Stimulated activated CD8-positive, alpha-beta memory T cell treated with anti-CD3 and anti-CD28 coated beads, Interleukin-12 subunit alpha, Interleukin-12 subunit beta, amount 100 ng/mL, for 24 hours (primary cell): Measurements from ENCODE around the gene LIN7A.
A peak's percentile ranks its signal among the peaks of the same experiment; 100 is the strongest.
"Not testable (repeated sequence)": the region's sequence is repeated elsewhere in the genome, so short reads cannot be mapped to it uniquely, and the experiment has no call there.

ENCODE experiments used
- DNase-seq: peaks from one replicate; pipeline ENCODE4 v3.0.0-alpha.2; 2020; ENCODE audit errors: extremely low read depth

LIN7A gene

DNA sequence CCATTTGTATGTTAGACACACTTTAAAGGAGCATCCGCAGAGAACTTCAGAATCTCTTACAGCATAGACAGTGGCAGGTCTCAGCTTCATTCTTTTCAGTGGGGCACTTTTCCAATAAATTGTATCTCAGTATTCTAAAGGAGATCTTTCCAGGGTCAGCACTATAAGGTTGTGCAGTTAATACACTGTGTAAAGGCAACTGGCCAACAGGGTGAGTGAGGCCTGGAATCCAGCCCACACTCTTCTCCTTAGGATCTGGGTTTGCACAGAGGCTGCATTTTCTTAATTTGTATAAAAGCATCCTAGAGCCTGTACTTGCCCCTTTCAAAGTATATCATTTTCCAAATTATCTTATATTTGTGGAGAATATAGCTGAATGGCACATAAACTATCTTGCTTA, 126.9 kb downstream of the LIN7A start:
- no peak for DNase-seq

DNA sequence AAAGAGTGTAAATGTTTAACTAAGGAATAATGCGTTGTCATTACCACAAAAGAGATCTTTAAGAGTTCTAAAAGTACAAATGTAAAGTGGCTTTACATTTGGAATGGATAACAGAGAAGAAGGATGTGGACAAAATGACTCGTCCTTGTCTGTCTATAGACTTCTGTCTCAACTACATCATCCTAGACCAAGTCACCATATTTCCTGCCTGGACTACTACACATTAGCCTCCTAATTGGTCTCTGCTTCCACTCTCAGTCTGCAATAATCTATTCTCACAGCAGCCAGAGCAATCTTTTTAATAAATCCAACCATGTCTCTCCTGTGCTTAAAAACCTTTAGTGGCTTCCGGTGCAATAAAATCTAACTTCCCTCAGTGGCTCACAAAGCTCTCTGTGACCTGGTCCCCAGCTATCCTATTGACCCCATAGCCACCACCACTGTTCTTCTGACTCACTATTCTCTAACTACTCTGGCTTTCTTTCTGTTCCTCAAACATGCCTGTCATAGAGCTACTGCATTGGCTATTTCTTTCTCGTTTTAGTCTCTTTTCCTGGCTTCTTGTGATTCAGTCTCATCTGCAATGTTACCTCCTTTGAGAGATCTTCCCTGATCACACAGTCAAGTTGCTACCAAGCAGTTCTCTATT, 130.0 kb downstream of the LIN7A start:
- no peak for DNase-seq

- DNase-seq: no peak
Measured at GRCh38 chr12:80805106-80805505, 132.6 kb downstream of the LIN7A start.

- DNase-seq: no peak
Measured at GRCh38 chr12:80802652-80803400, 134.9 kb downstream of the LIN7A start.

- no peak for DNase-seq
Measured at GRCh38 chr12:80798281-80798680, 139.5 kb downstream of the LIN7A start.

GRCh38 chr12:80794551-80794950, 143.2 kb downstream of the LIN7A start:
- DNase-seq: no peak

GRCh38 chr12:80792861-80793260, 144.9 kb downstream of the LIN7A start:
- DNase-seq: no peak

- no peak for DNase-seq
Measured at GRCh38 chr12:80791863-80792262, 145.9 kb downstream of the LIN7A start.

- DNase-seq: not testable (repeated sequence)
Measured at GRCh38 chr12:80788407-80788806, 149.3 kb downstream of the LIN7A start.

DNA sequence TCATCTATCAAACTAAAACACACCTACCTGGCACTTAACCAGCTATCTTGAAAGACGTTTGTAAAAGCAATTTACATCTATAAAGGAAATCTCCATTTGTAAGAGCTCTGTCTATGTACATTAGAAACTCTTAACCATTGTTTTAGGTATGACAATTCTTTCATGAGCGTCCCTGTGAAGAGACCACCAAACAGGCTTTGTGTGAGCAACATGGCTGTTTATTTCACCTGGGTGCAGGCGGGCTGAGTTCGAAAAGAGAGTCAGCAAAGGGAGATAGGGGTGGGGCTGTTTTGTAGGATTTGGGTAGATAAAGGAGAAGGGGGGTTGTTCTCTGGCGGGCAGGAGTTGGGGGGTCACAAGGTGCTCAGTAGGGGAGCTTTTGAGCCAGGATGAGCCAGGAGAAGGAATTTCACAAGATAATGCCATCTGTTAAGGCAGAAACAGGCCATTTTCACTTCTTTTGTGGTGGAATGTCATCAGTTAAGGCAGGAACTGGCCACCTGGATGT, 154.7 kb downstream of the LIN7A start:
- DNase-seq: not testable (repeated sequence)

GRCh38 chr12:80781313-80781712, 156.4 kb downstream of the LIN7A start:
- no peak for DNase-seq

GRCh38 chr12:80780746-80781145, 157.0 kb downstream of the LIN7A start:
- DNase-seq: no peak

DNA sequence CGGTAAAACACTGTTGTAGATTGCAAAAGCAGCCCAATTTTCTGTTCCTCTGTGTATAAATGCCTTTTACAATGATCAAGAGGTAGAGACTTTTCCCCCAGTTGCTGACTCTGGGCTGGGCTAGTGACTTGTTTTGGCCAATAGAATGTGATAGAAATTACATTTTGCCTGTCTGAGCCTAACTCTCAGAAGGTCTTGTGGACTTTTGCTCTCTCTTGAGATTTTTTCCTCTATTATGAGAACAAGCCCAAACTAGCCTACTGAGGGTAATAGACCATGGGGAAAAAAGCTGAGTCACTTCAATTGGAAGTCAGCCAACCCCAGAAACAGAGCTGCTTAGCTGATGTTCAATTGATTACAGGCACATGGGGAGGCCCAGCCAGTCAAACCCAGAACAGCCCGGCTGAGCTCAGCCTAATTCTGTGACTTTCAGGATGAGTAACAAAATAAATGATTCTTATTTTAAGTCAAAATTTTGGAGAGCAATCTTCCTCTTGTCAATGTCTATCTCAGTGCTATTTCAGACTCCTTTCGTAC, 159.7 kb downstream of the LIN7A start:
- peak; percentile 1 for DNase-seq

GRCh38 chr12:80777587-80777986, 160.1 kb downstream of the LIN7A start:
- DNase-seq: no peak

DNA sequence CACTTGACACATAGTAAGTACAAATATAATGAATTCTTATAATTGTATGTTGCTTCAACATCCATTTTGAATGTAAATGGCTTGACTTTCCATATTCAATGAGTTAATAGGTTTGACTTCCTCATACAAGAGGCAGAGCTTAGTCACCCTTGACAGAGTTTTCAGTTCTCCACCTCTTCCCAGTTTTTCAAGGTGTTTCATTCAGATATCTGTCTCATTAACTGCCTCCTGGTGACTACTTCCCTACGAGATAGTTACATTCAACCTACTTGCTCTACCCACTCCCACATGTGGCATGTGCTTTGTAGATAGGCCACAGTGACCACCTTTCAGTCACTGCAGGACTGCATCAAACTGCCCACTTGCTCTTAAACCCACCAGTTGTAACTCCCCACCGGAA, 161.0 kb downstream of the LIN7A start:
- DNase-seq: no peak

GRCh38 chr12:80770958-80771357, 166.8 kb downstream of the LIN7A start:
- no peak for DNase-seq

DNA sequence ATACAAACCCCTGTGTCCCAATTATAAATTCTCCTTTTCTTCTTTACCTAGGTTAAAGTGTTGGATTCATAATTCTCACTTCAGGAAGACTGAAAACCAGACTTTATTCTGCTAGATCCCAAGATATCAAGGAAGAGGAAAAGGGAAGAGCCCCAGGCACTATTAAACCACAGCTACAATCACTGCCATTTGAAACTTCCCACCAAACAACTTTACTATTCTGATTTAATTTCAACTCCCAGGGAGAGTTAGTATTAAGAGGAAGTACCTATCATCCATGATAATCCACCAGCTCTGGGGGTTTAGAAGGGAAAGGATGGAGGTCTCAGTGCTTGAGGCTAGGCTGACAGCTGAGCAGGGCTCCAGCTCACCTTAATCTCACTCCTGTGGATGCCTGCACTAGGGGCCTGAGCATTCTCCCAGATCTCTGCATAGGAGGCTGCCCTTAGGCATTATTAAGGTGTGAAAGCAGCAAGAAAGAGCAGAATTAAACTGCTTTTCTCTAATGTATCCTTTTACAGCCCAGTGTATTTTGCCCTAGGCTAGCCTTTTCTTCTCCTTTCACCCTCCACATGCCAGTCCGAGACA, 168.1 kb downstream of the LIN7A start:
- no peak for DNase-seq

DNA sequence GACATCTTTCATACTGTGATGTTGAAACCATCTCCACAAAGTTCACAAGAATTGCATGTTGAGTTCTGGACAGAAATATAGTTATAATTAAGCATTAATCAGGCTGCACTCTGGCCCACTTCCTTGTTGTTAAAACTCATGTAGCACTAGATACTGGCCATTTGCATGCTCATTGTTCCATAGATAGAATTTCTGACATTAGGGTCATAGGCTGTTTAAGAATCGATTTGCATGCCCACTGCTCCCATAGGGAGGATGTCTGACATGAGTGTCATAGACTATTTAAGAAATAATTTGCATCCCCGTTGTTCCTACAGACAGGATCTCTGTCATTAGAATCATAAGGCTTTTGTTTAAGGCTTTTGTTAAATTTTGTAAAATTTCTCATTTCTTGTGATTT, 170.8 kb downstream of the LIN7A start:
- no peak for DNase-seq

DNA sequence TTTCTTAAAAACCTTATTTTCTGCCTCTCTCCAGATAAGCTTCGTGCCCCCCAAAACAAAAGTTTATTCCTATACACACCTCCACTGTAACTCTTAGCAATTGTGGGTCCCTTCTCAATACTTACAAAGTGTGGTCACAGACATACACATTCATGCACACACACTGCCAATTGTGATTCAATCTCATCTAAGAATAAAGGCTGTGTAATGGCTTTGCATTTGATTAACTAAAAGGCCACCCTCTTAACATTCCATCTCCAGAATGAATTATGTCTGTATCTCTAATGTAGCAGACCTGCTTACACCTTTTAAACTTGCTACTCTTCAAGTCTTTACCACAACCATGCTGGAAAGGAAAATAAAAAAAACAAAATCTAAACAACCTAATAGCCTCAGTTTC, 171.5 kb downstream of the LIN7A start:
- DNase-seq: no peak

- DNase-seq: no peak
Measured at GRCh38 chr12:80763874-80764273, 173.9 kb downstream of the LIN7A start.

- no peak for DNase-seq
Measured at GRCh38 chr12:80761838-80762237, 175.9 kb downstream of the LIN7A start.

DNA sequence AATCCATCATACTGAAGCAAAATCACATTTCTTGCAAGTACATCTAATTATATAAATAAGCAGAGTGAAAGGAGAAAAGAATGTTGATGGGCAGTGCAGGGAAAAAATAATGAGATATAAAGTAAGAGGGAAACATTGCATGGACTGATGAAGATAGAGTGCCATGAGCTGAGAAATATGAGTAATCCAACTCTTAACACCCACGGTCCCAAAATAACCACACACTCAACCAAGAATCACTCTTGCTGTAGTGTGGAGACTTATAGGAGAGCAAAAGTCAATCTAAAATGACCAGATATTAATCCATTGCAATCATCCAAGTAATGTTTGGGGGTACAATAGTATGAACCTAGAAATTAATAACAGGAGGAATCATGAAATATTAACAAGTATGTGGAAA, 180.9 kb downstream of the LIN7A start:
- DNase-seq: no peak

DNA sequence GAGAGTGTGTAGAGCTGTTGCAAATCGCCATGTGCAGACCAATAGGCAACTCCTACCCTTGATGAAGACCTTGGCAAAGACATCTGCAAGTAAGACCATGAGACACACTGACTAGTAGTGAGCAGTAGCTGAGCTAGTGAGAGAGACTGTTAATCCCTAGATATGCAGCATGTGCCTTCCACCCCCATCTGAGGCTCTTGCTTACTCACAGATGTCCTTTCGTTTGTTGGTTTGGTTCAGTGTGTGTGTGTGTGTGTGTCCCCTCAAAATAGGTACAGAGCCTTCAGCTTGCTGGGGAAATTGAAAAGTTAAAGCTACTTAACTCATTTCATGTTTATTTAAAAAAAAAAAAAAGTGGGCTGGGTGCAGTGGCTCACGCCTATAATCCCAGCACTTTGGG, 183.5 kb downstream of the LIN7A start:
- DNase-seq: no peak
